ENCODE data around the gene PARD3. TPM values are rescaled to one million over a fixed set of nuclear protein-coding genes. Genes with fewer than 3 reads are reported as not detected.
A peak's percentile ranks its signal among the peaks of the same experiment; 100 is the strongest.

The PARD3 gene
- total and polyA plus RNA-seq, 10 of the 15 experiments (the other 5 are each of a cell fraction or from before 2014, with no cell fraction given), result 2.6 to 43.1 (median 13.9) TPM

DNA sequence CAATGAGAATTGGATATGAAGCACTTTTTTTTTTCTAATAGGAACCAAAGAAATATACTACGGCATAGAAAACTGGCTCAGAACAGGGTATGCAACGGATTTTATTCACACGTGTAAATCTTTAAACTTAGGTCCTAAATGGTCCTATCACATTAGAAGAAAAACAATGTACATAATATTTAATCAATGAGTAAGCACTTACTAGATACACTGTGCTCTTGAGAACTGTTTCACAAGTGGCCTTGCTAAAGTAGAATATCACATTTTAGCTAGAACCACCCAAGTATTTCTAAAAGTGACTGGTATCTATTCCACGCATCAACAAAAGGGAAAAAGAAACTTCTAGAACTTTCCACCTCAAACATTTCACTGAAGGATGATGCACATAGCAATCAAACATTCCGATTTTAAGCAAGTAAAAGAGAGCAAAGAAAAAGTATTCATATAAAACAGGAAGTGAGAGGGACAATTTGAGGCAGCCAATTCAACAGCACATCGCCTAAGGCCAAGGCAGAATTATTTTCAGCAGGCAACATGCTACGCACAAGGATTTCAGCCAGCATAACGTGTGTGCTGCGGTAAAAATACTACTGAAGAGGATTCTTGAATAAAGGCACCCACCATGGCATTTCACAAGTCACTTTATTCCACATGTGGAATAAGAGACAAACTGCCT lies 55.8 kb downstream of the PARD3 start:
- no peak overlapping the region for H3K4me2 ChIP-seq (ENCODE audit: control insufficient read depth, insufficient read depth)
- ChIA-PET RAD21 (ENCODE audit: unreplicated experiment) (interaction anchor here (0.9 to 3.0 kb wide), 6 partner anchors 20 to 458 kb away, joined by 3 to 13 read pairs (median 4); no protein-coding TSS in a partner anchor), CTCF (interaction anchor here (0.8 to 2.9 kb wide), 5 partner anchors 21 to 235 kb away, joined by 3 to 12 read pairs (median 4); no protein-coding TSS in a partner anchor), SMC1A (ENCODE audit: uncharacterized antibody, unreplicated experiment) (interaction anchor here (0.6 to 5.2 kb wide), 11 partner anchors 12 to 46 kb away, joined by 3 to 28 read pairs (median 4); no protein-coding TSS in a partner anchor), POLR2A (interaction anchor here (0.7 to 1.8 kb wide), 4 partner anchors 8 to 35 kb away, joined by 3 to 6 read pairs (median 3); no protein-coding TSS in a partner anchor)
- ATAC-seq (no peak), DNase-seq (ENCODE audit: low read depth, low spot score) (no peak), FAIRE-seq (no peak)
- no peaks in the 10 kb centered on the region for H3K4me1 ChIP-seq (ENCODE audit: control insufficient read depth, insufficient read depth, low read length)
- TF ChIP-seq SREBF1 (IDR thresholded peaks at IDR 0.05; ENCODE audit: low read length) (no peak), IKZF2 (IDR thresholded peaks at IDR 0.05) (no peak), REST (IDR thresholded peaks at IDR 0.05; ENCODE audit: low read depth, low read length) (no peak), USF1 (IDR thresholded peaks at IDR 0.05; ENCODE audit: borderline replicate concordance, extremely low read length, insufficient read depth, low read depth, low read length) (no peak), ZBED1 (IDR thresholded peaks at IDR 0.05; ENCODE audit: borderline replicate concordance) (no peak), NFXL1 (IDR thresholded peaks at IDR 0.05; ENCODE audit: borderline replicate concordance) (no peak), GABPA (IDR thresholded peaks at IDR 0.05; ENCODE audit: low read depth) (no peak), YBX1 (IDR thresholded peaks at IDR 0.05) (no peak), STAT1 (conservative IDR thresholded peaks at IDR 0.05) (no peak), NR2F1 (conservative IDR thresholded peaks at IDR 0.05) (no peak), POU2F2 (IDR thresholded peaks at IDR 0.05; ENCODE audit: borderline replicate concordance, low read depth, low read length) (no peak), CEBPB (IDR thresholded peaks at IDR 0.05; ENCODE audit: borderline replicate concordance in 1 of 2, low read depth in 2 of 2, low read length in 2 of 2) (no peak), HSF1 (IDR thresholded peaks at IDR 0.05; ENCODE audit: low read depth, low read length) (peak; percentile 55; the same call in 1 of the 2 replicates), ZNF217 (IDR thresholded peaks at IDR 0.05) (no peak), SPI1 (IDR thresholded peaks at IDR 0.05; ENCODE audit: borderline replicate concordance, insufficient read depth, low read depth, low read length) (peak; percentile 79; the same call in 1 of the 2 replicates)
- TF ChIP-seq, protein P1, sequence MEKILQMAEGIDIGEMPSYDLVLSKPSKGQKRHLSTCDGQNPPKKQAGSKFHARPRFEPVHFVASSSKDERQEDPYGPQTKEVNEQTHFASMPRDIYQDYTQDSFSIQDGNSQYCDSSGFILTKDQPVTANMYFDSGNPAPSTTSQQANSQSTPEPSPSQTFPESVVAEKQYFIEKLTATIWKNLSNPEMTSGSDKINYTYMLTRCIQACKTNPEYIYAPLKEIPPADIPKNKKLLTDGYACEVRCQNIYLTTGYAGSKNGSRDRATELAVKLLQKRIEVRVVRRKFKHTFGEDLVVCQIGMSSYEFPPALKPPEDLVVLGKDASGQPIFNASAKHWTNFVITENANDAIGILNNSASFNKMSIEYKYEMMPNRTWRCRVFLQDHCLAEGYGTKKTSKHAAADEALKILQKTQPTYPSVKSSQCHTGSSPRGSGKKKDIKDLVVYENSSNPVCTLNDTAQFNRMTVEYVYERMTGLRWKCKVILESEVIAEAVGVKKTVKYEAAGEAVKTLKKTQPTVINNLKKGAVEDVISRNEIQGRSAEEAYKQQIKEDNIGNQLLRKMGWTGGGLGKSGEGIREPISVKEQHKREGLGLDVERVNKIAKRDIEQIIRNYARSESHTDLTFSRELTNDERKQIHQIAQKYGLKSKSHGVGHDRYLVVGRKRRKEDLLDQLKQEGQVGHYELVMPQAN (conservative IDR thresholded peaks at IDR 0.05), result no peak
- intact Hi-C loops (cut with micrococcal nuclease; ENCODE audit: unreplicated experiment) (no loop called here), in situ Hi-C loops (cut with MboI) (no loop called here)
- H3K9me3 ChIP-seq (replicated peaks; ENCODE audit: control insufficient read depth, insufficient read depth, low read length), result no peaks in the 10 kb centered on the region
- no peak overlapping the region for H2AFZ ChIP-seq (ENCODE audit: control insufficient read depth, low read depth, low read length)
- H3K27ac ChIP-seq (ENCODE audit: control insufficient read depth, insufficient read depth), result no peak overlapping the region
- H3K36me3 ChIP-seq (ENCODE audit: control insufficient read depth in 2 of 2, insufficient read depth in 2 of 2, low read length in 1 of 2), result no peaks in the 10 kb centered on the region
- no peaks in the 10 kb centered on the region for H4K20me1 ChIP-seq (ENCODE audit: control insufficient read depth, insufficient read depth)
- 30% methylated on average over 9 of the region's 9 CpGs for WGBS (ENCODE audit: insufficient coverage, insufficient replicate concordance, low lambda C conversion rate, missing lambda C conversion rate)
- H3K79me2 ChIP-seq (ENCODE audit: control insufficient read depth, insufficient read depth, low read length), result no peaks in the 10 kb centered on the region
- no peaks in the 10 kb centered on the region for H3K27me3 ChIP-seq (replicated peaks in 1 of 2; ENCODE audit: control insufficient read depth in 2 of 2, insufficient read depth in 2 of 2, low read length in 1 of 2)
- BruUV-seq (replicated peaks), result no TSS peak
- H3K9ac ChIP-seq (ENCODE audit: control insufficient read depth, insufficient read depth, low read length), result no peak overlapping the region
- H3K4me3 ChIP-seq, result no peak overlapping the region

Data from GM12878 (cell line).